ENCODE results near the gene PLD2.
"Not testable (repeated sequence)": the region's sequence is repeated elsewhere in the genome, so short reads cannot be mapped to it uniquely, and the experiment has no call there.

Gene PLD2

DNA sequence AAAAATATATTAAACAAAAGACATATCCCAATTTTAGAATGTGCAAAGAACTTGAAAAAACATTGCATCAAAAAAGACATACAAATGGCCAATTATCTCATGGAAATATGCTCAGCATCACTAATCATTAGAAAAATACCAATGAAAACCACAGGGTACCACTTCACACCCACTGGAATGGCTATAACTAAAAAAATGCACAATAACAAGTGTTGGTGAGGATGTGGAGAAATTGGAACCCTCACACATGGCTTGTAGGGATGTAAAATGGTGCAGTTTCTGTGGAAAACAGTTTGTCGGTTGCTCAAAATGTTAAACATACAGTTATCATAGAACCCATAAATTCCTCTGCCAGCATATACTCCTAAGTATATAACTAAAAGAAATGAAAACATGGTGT is 11.8 kb upstream of the PLD2 start:
- no peak for DNase-seq

DNA sequence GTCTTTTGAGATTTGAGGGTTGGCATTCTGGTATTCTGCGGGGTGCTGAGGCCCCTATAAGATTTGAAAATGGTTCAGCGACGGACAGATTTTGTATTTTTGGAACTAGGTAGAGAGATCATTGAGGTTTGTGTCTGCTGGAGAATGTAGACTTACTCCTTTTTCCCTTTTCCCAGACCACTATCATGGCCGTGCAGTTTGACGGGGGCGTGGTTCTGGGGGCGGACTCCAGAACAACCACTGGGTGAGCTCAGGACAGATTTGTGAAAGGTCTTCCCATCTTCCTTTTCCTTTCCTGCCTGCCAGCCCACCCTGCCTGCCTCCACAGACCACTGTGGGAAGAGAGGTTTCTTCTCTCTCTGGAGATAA is 10.4 kb upstream of the PLD2 start:
- peak; percentile 49 to 59 for DNase-seq

- DNase-seq: peak; percentile 98 to 99
Measured at GRCh38 chr17:4800462-4801196, 6.3 kb upstream of the PLD2 start.

DNA sequence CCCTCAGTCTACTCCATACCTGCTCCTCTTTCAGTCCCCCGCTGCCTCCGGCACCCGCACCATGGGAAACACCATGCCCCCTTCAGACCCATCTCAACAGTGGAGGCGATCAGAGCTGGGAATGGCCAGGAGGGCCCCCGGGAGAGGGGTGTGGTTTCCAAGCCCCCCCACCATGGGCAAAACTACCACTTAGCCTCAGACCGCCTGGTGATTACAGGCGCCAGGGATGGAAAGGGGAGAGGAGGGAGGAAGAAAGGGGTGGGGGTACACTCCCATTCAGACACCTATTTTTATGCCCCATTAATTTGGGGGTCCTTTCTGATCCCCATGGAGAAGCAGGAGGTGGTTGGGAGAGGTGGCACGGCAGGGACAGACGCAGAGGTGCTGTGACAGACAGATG is 4.7 kb upstream of the PLD2 start, which contains the start of gene C17orf114:
TSS of gene C17orf114 (minus strand) at position 101 of the 400 bp plus-strand sequence.
- DNase-seq: no peak

DNA sequence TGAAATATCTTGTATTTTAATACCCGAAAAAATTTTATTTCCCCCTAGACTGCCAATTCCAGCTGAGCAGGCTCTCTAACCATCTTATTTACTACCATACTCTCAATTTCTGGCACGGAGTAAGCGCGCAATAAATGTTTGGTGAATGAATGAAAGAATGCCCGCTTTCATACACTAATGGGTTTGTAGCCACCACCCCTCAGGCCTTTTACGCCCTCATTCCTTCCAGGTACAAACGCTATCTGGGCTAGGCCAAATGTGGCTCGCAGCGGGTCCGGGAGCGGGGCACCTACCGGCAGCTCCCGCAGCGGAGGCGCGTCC is 536 bp upstream of the PLD2 start:
- peak in 1 of 2 experiments; percentile 58 for DNase-seq

DNA sequence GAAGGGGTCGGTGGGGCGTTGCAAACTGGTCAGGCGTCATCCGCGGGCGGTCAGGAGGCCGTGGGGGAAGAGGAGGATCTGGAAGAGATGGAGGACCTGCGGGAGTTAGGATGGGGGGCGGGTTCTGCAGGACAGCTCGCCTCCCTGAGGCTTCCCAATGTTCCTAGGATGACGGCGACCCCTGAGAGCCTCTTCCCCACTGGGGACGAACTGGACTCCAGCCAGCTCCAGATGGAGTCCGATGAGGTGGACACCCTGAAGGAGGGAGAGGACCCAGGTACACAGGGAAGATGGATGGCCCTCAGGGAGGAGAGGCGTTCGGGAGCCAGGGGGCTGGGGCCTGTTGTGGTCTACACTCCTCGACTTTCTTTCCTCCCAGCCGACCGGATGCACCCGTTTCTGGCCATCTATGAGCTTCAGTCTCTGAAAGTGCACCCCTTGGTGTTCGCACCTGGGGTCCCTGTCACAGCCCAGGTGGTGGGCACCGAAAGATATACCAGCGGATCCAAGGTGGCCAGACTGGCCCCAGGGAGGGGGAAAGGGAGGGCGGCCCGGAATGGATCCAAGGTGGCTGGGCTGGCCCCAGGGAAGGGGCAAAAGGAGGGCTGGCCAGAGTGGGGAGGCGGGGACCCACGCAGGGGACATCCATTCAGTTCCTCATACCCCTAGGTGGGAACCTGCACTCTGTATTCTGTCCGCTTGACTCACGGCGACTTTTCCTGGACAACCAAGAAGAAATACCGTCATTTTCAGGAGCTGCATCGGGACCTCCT is 839 bp downstream of the PLD2 start:
- DNase-seq: peak in 1 of 2 experiments; percentile 32

- no peak for DNase-seq
Measured at GRCh38 chr17:4808378-4808767, 1.4 kb downstream of the PLD2 start.

DNA sequence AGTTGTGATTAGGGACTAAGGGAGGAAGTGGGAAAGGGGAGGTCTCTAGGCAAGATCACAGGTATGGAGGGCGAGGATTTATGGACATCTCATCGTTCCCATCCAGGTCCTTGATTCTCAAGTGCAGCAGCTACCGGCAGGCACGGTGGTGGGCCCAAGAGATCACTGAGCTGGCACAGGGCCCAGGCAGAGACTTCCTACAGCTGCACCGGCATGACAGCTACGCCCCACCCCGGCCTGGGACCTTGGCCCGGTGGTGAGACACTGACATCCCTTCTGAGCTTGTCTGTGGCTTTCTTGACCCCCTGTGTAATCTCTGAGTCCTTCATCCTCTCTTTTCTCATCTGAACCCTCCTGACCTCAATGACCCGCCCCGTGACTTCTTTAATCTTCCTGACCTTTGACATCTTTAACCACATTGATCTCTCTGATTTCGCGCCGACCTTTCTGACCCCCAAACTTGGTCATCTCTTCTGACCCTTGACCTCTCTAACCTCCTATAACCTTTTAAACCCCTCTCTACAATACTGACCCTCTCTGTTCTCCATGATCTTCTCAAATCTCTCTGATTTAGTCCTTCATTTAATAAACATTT is 3.8 kb downstream of the PLD2 start:
- DNase-seq: peak; percentile 20 to 58

DNA sequence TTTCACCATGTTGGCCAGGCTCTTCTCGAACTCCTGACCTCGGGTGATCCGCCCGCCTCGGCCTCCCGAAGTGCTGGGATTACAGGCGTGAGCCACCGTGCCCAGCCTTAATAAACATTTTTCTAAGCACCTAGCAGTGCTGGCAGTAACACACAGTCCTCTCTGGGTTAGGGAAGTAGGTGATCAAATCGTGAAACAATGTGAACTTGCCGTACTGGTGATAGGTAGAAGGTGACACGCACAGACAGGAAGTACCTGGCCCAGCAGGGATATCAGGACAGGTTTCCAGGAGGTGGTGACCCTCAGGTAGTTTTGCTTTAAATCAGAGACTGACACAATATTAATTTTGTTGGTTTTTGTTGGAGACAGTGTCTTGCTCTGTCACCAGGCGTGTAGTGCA is 4.5 kb downstream of the PLD2 start:
- no peak for DNase-seq

GRCh38 chr17:4812690-4813089 is 5.7 kb downstream of the PLD2 start:
- no peak for DNase-seq

- no peak for DNase-seq
Measured at GRCh38 chr17:4815043-4815675, 8.2 kb downstream of the PLD2 start.

GRCh38 chr17:4816826-4817225 is 9.9 kb downstream of the PLD2 start:
- DNase-seq: no peak

- no peak for DNase-seq
Measured at GRCh38 chr17:4818276-4818675, 11.3 kb downstream of the PLD2 start.

DNA sequence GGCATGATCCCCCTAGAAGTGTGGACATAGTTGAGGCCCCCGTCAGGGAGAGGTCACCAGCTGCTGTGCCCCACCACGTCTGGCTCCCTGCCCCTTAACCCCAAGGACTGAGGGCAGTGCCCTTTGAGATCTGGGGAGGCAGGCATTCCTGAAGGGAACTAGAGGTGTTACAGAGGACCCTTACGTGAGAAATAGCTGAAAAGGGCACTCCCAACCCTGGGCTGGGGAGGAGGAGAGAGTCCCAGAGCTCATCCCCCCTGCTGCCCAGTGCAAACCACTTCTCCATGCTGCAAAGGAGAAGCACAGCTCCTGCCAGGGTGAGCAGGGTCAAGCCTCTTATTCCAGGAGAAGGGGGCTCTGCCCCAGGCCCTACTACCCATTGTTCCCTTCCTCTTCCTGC is 15.9 kb downstream of the PLD2 start:
- no peak for DNase-seq

DNA sequence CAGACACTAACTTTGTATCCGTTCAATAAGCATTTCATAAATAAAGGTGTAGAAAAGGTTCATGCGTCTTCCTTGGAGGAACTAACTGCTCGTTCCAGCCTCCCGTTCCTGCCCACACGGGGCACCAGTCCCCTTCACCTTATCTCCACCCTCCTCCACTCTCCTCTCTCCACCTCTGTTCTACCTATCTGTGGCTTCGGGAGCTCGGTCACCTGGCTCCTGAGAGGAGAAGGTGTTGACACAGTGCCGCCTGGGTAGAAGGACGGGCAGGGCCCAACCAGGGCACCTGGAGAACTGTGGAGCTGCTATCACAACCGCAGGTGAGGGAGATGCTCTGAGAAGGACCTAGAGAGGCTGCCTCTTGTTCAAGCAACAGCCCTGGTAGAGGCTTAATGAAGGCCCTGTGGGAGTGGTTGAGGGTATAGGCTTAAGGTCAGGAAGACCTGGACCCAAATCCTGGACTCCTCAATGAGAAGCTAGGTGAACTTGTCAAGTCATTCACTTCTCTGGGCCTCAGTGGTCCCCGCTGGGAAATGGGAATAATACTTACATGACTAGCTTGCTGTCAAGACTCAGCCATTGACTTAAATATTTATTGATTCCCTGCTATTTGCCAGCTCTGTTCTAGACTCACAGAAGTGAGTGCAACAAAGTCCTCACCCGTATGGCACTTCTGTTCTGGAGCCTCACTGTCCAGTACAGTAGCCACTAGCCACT is 16.6 kb downstream of the PLD2 start:
- DNase-seq: no peak

GRCh38 chr17:4827399-4827798 is 20.4 kb downstream of the PLD2 start:
- no peak for DNase-seq

- DNase-seq: not testable (repeated sequence)
Measured at GRCh38 chr17:4832829-4833177, 25.9 kb downstream of the PLD2 start.

- peak; percentile 91 to 93 for DNase-seq
Measured at GRCh38 chr17:4833178-4833940, 26.4 kb downstream of the PLD2 start, which contains the start of gene MINK1. Gene MINK1 (plus strand): TSS chr17:4833340. CDS start chr17:4833584, 244 bp downstream.

DNA sequence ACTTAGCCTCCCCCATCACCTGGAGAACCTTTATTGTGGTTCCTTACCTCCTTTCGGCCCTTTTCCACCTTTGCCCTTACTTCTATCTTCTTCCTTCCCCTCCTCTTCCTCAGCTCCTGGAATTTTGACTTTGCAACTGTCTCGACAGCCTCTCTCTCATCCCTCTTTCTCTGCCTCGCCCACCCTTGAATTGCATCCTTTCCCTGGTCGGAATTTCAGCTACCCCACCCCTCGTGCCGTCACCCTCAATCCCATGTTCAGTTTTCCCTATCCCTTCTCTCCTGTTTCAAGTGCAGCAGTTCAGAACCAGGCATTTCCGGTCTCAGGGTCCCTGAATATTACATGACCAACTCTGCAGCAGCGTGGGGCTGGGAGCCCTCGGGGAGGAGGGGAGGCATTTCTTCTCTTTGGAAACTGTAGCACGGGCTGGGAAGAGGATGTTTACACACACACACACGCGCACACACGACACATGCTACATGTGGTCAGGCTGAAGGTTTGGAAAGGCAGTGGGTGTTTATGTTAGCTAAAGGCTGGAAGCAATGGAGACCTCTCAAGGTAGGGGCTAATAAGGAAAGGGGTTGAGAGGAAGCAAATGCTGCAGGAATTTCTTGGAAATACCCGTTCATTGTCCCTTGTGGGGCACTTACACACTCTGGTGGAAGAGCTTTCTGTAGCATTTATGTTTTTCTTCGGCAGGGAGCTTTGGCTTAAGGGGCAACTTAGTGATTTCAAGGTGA is 27.2 kb downstream of the PLD2 start:
- DNase-seq: peak; percentile 24 to 68

DNA sequence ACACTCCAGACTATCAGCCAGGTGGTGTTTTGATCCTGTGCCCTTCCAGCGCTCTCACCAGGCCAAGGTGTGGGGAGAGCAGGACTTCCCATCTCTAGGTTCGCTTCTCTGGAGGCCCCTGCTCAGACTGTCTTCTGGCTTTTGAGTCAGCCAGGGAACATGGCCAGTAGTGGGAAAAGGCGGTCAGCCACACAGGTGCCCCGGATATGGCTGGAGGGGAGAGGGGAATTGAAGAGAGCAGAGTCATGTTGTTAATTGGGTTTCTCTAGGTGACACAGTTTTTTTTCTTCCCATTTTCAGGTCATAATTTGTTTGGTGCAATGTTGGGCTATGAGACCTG is 27.7 kb downstream of the PLD2 start:
- no peak for DNase-seq

DNA sequence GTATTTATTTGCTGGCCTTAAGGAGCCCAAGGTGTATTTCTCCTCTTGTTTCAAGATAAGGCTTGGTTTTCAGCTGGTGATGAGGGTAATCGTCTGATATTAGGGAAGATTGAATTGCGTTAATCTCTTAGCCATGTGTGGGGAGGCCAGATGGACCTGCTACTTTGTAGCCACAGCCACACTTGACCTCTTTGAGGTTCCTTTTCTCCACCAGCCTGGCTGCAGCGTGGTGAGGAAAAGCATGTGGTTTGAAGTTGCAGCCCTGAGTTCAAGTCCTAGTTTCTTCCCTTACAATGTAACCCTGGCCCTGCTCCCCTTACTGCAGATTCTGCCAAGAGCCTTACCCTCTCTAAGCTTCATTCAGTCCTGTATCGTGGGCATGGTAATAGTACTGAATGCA is 29.3 kb downstream of the PLD2 start:
- no peak for DNase-seq
